Large intestine (tissue), 3 donors: Measurements from ENCODE around the gene PRUNE1. TPM values are rescaled to one million over a fixed set of nuclear protein-coding genes. Genes with fewer than 3 reads are reported as not detected.
A peak's percentile ranks its signal among the peaks of the same experiment; 100 is the strongest.

Experiments
- DNase-seq, 2 donors: peaks; one replicate each; pipeline versions ENCODE4 v3.0.0 to v3.0.0-alpha.2; 2013
- H3K27ac ChIP-seq: one replicate; pipeline ENCODE4 v1.5.1; 2013; ENCODE audit warnings: low read length
- H3K27me3 ChIP-seq: 2 replicates; pipeline ENCODE4 v1.6.1; 2013; ENCODE audit warnings: low read length; ENCODE audit not compliant: control insufficient read depth, insufficient read depth
- H3K36me3 ChIP-seq: 2 replicates; pipeline ENCODE4 v1.6.1; 2013; ENCODE audit warnings: low read length; ENCODE audit not compliant: control insufficient read depth, insufficient read depth
- H3K4me1 ChIP-seq: one replicate; pipeline ENCODE4 v1.6.1; 2013; ENCODE audit warnings: low read length; ENCODE audit not compliant: control insufficient read depth, insufficient read depth
- H3K4me3 ChIP-seq: one replicate; pipeline ENCODE4 v1.5.1; 2013; ENCODE audit warnings: low read length
- H3K9me3 ChIP-seq: one replicate; pipeline ENCODE4 v1.6.1; 2013; ENCODE audit warnings: mild to moderate bottlenecking, low read depth, low read length, moderate library complexity; ENCODE audit not compliant: control insufficient read depth
- WGBS: methylation state at CpG from one replicate; pipeline ENCODE4 v1.1.5; 2013; ENCODE audit warnings: low lambda C conversion rate; ENCODE audit not compliant: insufficient coverage; 5-methylcytosine and 5-hydroxymethylcytosine counted together
- polyA plus RNA-seq: library from polyadenylated mRNA; unstranded; fragments of 120-200 nt; gene quantifications from one replicate; pipeline ENCODE4 v1.2.1, GENCODE V29; 2013

PRUNE1 gene
- polyA plus RNA-seq, 1 donor: 25.8 TPM

GRCh38 chr1:151049458-151049857 is 41.2 kb downstream of the PRUNE1 start:
- no CpG with 5 or more reads among the region's 5 CpGs for WGBS
- H3K27ac ChIP-seq: no peak overlapping the region

GRCh38 chr1:151050051-151050688 is 41.9 kb downstream of the PRUNE1 start:
- Histone ChIP-seq H3K4me1 (peaks cover 10% of the 10 kb centered on the region), H3K36me3 (peaks cover 38% of the 10 kb centered on the region), H3K4me3 (no peak overlapping the region), H3K27ac (no peak overlapping the region), H3K27me3 (no peaks in the 10 kb centered on the region), H3K9me3 (no peaks in the 10 kb centered on the region)
- WGBS: no CpG with 5 or more reads among the region's 2 CpGs
- no peak for DNase-seq

More at GRCh38 chr1:151049458-151049857, 41.2 kb downstream of the PRUNE1 start:
- Histone ChIP-seq H3K4me1 (peaks cover 8% of the 10 kb centered on the region), H3K4me3 (no peak overlapping the region), H3K27me3 (no peaks in the 10 kb centered on the region), H3K36me3 (peaks cover 31% of the 10 kb centered on the region), H3K9me3 (no peaks in the 10 kb centered on the region)
- DNase-seq: no peak

- H3K4me1 ChIP-seq: peaks cover 22% of the 10 kb centered on the region
- H3K36me3 ChIP-seq: peaks cover 47% of the 10 kb centered on the region
- no CpG with 5 or more reads among the region's 2 CpGs for WGBS
- no peaks in the 10 kb centered on the region for H3K9me3 ChIP-seq
- no peaks in the 10 kb centered on the region for H3K27me3 ChIP-seq
- H3K27ac ChIP-seq: no peak overlapping the region
- DNase-seq: no peak
- no peak overlapping the region for H3K4me3 ChIP-seq
These were observed 43.2 kb downstream of the PRUNE1 start for GRCh38 chr1:151051356-151052009.

GRCh38 chr1:151054971-151055547 is 46.8 kb downstream of the PRUNE1 start:
- Histone ChIP-seq H3K36me3 (peaks cover 47% of the 10 kb centered on the region), H3K9me3 (no peaks in the 10 kb centered on the region), H3K27ac (no peak overlapping the region), H3K4me3 (no peak overlapping the region), H3K4me1 (peaks cover 26% of the 10 kb centered on the region), H3K27me3 (no peaks in the 10 kb centered on the region)
- WGBS: no CpG with 5 or more reads among the region's 4 CpGs
- no peak for DNase-seq

GRCh38 chr1:151055581-151055980 is 47.3 kb downstream of the PRUNE1 start:
- Histone ChIP-seq H3K27ac (no peak overlapping the region), H3K4me1 (peaks cover 26% of the 10 kb centered on the region), H3K4me3 (no peak overlapping the region), H3K9me3 (no peaks in the 10 kb centered on the region), H3K36me3 (peaks cover 47% of the 10 kb centered on the region), H3K27me3 (no peaks in the 10 kb centered on the region)
- no CpG with 5 or more reads among the region's 2 CpGs for WGBS
- DNase-seq: no peak

GRCh38 chr1:151056149-151056548 is 47.9 kb downstream of the PRUNE1 start:
- Histone ChIP-seq H3K27me3 (no peaks in the 10 kb centered on the region), H3K4me3 (no peak overlapping the region), H3K27ac (peak overlapping the region; percentile 59), H3K36me3 (peaks cover 47% of the 10 kb centered on the region), H3K9me3 (no peaks in the 10 kb centered on the region), H3K4me1 (peaks cover 26% of the 10 kb centered on the region)
- 67% methylated on average over 2 of the region's 2 CpGs for WGBS
- no peak for DNase-seq

GRCh38 chr1:151058692-151059091 is 50.4 kb downstream of the PRUNE1 start:
- H3K4me1 ChIP-seq: peaks cover 26% of the 10 kb centered on the region
- peaks cover 23% of the 10 kb centered on the region for H3K36me3 ChIP-seq
- DNase-seq: peak in 1 of 2 donors; percentile 70
- no peaks in the 10 kb centered on the region for H3K9me3 ChIP-seq
- peak overlapping the region; percentile 82 for H3K27ac ChIP-seq
- H3K27me3 ChIP-seq: no peaks in the 10 kb centered on the region
- peak overlapping the region; percentile 94 for H3K4me3 ChIP-seq
- no CpG with 5 or more reads among the region's 10 CpGs for WGBS

- 0% methylated on average over 1 of the region's 58 CpGs for WGBS
- H3K4me3 ChIP-seq: peak within 1 kb of the TSS; percentile 94
- DNase-seq: peak; percentile 88 to 91
- H3K27ac ChIP-seq: peak within 1 kb of the TSS; percentile 82
- H3K36me3 ChIP-seq: peaks cover 16% of the 10 kb centered on the region
- no peaks in the 10 kb centered on the region for H3K27me3 ChIP-seq
- peaks cover 26% of the 10 kb centered on the region for H3K4me1 ChIP-seq
- no peaks in the 10 kb centered on the region for H3K9me3 ChIP-seq
These were observed 51.1 kb downstream of the PRUNE1 start, which contains the start of gene CDC42SE1 for GRCh38 chr1:151059109-151060006. Gene CDC42SE1 (minus strand): TSS chr1:151059622. CDS start chr1:151055730, 3,892 bp downstream.

GRCh38 chr1:151060007-151060656 is 51.9 kb downstream of the PRUNE1 start, which contains the start of gene MLLT11:
Gene MLLT11 (plus strand): TSS chr1:151060397. CDS start chr1:151067225, 6,828 bp downstream.
- no peaks in the 10 kb centered on the region for H3K27me3 ChIP-seq
- DNase-seq: peak; percentile 56 to 71
- H3K27ac ChIP-seq: peak within 1 kb of the TSS; percentile 82
- H3K9me3 ChIP-seq: no peaks in the 10 kb centered on the region
- H3K4me1 ChIP-seq: peaks cover 24% of the 10 kb centered on the region
- WGBS: no CpG with 5 or more reads among the region's 15 CpGs
- H3K4me3 ChIP-seq: peak within 1 kb of the TSS; percentile 94
- H3K36me3 ChIP-seq: peaks cover 9% of the 10 kb centered on the region
